ENCODE measurements around the gene SLC4A8.

GRCh38 chr12:51504851-51505250 is 80.2 kb downstream of the SLC4A8 start:
- TF ChIP-seq, protein P1, sequence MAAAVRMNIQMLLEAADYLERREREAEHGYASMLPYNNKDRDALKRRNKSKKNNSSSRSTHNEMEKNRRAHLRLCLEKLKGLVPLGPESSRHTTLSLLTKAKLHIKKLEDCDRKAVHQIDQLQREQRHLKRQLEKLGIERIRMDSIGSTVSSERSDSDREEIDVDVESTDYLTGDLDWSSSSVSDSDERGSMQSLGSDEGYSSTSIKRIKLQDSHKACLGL (CRISPR knock-in tag; IDR thresholded peaks at IDR 0.05; ENCODE audit: borderline replicate concordance, poor library complexity, severe bottlenecking), result no peak
- no peak for TF ChIP-seq E2F1 (CRISPR knock-in tag; IDR thresholded peaks at IDR 0.05)
- no peak for TF ChIP-seq CAMTA2 (CRISPR knock-in tag; conservative IDR thresholded peaks at IDR 0.05)
- no peak for TF ChIP-seq ZNF785 (CRISPR knock-in tag; IDR thresholded peaks at IDR 0.05)
- TF ChIP-seq ZNF431 (CRISPR knock-in tag; IDR thresholded peaks at IDR 0.05), result no peak
- TF ChIP-seq SPI1 (IDR thresholded peaks at IDR 0.05; ENCODE audit: borderline replicate concordance, low read depth, low read length), result no peak
- no peak for TF ChIP-seq POLR2A (conservative IDR thresholded peaks at IDR 0.05)
- no peak for TF ChIP-seq SAP30 (IDR thresholded peaks at IDR 0.05; ENCODE audit: borderline replicate concordance, insufficient read depth, low read depth, low read length, poor library complexity, severe bottlenecking)
- TF ChIP-seq MAFF (IDR thresholded peaks at IDR 0.05; ENCODE audit: low read length), result no peak
- TF ChIP-seq JUNB (CRISPR knock-in tag; conservative IDR thresholded peaks at IDR 0.05), result no peak
- TF ChIP-seq CHD2 (IDR thresholded peaks at IDR 0.05; ENCODE audit: low read depth, low read length), result no peak
- TF ChIP-seq FOS (IDR thresholded peaks at IDR 0.05; ENCODE audit: extremely low read depth, insufficient read length), result no peak
- no peak for TF ChIP-seq MAFK (IDR thresholded peaks at IDR 0.05; ENCODE audit: low read length)

Measured in K562 (cell line).